DMS153 treated with DMSO at 0.1 percent for 48 hours (cell line): ENCODE results near the gene GLDN.
"Not testable (repeated sequence)": the region's sequence is repeated elsewhere in the genome, so short reads cannot be mapped to it uniquely, and the experiment has no call there.

Experiments
- DNase-seq: peaks from one replicate; lab custom pipeline; 2025; ENCODE audit not compliant: unreplicated experiment; lab: John Stamatoyannopoulos, UW

Gene GLDN

DNA sequence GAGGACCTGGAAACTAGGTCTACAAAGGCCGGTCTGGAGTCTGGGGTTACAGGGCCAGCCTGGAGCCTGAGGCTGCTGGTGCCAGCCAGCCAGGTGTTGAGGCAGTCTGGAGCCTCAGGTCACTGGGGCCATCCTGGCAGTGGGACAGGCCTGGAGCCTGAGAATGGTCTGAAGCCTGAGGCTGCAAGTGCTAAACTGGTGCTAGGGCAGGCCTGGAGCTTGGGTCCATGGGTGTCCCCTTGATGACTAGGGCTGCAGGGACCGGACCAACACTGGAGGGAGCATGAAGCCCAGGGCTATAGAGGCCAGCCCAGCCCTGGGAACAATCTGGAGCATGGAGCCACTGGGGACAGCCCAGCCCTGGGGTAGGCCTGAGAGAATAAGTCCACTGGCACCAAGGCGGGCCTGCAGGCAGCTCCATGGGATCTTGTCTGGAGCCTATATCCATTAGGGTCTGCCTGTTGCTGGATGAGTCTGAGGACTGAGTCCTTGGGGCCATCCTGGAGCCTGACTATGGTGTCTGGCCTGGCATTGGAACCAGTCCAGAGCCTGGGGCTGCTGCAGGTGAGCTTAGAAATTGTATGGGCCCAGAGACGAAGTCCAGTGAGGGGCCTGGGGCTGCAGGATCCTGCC, 101.9 kb downstream of the GLDN start:
- no peak for DNase-seq

DNA sequence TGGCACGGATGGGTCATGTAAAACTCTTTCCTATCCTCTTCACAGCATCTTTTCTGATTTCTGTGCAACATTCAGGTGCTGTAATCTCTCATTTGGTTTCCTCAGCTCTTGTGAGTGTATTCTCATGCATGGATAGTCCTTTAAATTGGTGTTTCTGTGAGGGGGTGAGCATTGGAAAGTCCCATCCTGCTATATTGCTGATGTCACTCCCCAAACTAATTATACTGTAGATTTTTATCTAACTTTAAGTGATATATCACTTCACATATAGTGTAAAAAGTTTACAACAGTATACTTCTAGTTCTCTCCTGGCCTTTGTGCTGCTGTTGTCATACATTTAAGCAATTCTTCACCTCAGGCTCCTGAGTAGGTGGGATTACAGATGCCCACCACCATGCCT, 102.7 kb downstream of the GLDN start:
- DNase-seq = no peak

DNA sequence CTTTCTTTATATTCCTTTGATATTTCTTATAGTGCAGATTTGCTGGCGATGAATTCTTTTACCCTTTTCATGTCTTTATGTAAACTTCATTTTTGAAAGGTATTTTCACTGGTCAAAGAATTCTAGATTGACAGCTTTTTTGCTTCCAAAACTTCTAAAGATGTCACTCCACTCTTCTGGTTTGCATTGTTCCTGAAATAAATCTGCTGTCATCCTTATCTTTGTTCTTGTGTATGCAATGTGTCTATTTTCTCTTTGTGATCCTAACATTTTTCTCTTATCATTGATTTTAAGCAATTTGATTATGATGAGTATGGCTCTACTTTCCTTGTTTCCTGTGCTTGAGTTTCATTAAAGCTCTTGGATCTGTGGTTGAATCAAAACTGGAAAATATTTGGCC, 103.4 kb downstream of the GLDN start:
- DNase-seq = no peak

DNA sequence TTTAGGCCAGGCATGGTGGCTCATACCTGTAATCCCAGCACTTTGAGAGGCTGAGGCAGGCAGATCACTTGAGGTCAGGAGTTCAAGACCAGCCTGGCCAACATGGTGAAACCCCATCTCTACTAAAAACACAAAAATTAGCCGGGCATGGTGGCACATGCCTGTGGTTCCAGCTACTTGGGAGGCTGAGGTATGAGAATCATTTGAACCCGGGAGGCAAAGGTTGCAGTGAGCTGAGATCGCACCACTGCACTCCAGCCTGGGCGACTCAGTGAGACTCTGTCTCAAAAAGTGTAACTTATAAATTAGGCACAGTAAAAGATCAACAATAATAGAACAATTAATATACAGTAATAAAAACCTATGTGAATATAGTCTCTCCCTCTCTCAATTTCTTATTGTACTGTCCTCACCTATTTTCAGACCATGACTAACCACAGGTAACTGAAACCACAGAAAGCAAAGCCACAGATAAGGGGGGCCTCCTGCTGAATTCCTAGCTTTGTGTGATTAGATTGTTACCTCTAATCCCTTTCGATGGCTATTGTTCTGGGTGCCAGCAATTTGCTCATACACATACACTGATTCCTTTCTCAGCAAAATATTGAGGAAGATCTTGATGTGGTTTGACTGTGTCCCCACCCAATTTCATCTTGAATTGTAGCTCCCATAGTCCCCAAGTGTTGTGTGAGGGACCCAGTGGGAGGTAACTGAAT, 104.7 kb downstream of the GLDN start:
- DNase-seq = not testable (repeated sequence)

DNA sequence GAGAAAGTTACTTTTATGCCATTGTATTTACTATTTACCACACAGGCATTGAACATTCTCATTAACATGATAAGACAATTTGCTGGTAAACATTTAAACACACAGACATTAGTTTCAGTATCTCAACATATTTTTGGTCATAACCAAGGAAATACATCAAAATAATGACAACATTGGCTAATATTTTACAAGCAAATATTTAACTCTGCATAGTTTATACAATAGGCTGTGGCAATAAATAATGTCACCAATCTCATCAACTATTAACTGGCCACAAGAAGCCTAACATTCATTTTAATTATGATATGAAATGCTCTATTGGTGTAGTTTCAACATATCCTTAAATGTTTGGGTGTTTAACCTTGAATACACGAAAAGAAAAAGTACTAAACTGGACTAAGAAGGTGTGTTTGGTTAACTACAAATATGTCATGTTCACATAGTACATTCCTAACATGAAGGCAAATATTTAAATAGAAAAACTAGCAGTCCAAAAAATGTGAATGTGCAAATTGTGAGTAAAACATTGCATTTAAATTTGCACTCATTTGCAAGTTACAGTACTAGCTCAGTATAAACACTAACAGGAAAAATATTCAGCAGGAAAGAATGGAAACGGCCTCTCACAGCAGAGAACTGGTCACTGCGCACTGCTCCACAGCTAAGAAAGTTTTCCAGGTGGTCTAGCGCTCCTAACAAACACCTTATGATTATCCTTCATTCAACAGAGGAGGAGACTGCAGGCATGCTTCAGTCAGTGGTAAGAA, 106.6 kb downstream of the GLDN start:
- no peak for DNase-seq

DNA sequence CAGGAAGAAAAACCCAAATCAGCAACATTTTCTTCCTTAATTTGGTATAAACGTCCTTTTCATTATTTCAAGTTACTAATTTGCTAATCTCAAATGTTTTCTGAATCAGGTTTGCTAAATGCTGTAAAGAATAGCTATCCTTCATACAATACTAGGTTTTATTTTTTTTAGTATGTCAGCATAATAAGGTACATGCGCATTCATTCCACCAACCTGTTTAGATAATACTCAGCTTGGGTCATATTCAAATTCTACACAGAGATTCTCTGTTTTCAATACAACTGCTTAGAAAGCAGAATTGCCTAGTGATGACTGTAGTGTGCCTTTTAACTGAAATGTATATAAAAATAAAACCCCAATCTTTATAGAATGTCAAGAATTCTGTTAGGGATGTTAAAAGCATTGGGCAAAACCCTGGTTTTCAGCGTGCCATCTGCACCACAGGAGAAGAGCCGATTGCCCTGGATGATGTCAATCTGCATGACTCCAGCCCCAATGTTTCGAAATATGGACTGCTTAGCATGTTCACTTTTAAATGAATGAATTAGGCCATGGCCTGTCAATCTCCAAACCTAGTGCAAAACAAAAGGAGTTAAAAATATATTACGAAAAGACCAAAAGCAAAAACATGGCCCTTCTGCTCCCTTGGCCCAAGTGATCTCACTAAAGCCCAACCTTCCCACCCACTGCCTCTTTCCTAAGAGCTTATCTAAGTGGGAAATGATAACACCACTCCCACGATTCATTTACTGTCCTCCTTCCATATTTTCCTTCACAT, 107.4 kb downstream of the GLDN start:
- DNase-seq = no peak

DNA sequence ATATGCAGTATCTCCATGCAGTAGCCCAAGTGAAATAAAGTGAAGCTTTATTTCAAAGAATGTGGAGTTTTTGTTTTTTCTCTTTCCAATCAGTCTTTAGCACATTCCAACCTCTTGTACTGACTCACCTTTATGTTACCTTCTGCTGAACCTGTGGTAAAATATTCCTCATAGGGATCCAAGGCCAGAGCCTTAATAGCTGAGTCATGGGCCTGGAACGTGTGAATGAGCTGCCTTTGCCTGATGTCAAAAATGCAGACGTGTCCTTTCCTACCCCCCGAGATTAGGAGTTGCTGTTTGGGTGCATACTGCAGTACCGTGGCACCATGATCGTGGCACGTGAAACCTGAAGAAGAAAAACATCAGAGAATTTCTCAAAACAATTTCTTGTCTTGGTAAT, 108.5 kb downstream of the GLDN start:
- DNase-seq = no peak
